NCI-H345 treated with DMSO at 0.1 percent for 48 hours (cell line): ENCODE results near the gene DPY19L1.
"Not testable (repeated sequence)": the region's sequence is repeated elsewhere in the genome, so short reads cannot be mapped to it uniquely, and the experiment has no call there.

Experiments
- DNase-seq: peaks from one replicate; lab custom pipeline; 2025; ENCODE audit not compliant: unreplicated experiment; lab: John Stamatoyannopoulos, UW

The DPY19L1 gene

DNA sequence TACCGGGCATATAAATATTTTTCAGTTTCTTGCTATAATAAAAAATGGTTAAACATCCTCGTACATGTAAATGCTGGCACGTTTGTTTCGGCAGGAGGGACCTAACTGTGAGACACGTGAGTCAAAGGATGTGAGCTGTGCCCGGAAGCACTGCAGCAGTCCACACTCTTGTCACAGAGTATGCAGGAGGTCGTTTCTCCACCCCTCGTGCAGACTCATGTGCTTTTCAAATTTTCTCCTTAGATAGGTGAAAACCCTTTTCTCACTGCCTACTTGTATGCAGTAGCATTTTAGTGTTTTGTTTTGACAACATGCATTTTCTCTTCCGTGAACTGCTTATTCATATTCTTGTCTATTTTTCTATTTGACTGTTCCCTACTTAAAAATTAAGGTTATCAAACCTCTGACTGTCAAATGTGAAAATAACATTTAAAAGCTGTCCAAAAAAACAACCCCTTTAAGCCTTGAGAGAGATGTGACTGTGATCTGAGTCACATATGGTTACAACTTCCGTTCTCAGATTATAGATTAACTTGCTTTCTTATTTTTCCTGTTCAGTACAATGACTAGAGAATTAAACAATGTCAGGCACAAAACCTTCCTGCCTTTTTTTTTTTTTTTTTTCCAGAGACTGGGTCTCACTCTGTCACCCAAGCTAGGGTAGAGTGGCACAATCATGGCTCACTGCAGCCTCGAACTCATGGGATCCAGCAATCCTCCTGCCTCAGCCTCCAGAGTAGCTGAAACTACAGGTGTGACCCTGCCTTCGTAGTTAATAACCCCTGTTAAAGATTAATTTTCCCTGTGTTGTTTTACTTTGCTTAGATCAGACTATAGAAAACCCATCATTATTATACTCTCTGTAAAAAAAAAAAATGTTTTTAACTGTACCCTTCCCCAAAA is 45.1 kb downstream of the DPY19L1 start:
- no peak for DNase-seq

DNA sequence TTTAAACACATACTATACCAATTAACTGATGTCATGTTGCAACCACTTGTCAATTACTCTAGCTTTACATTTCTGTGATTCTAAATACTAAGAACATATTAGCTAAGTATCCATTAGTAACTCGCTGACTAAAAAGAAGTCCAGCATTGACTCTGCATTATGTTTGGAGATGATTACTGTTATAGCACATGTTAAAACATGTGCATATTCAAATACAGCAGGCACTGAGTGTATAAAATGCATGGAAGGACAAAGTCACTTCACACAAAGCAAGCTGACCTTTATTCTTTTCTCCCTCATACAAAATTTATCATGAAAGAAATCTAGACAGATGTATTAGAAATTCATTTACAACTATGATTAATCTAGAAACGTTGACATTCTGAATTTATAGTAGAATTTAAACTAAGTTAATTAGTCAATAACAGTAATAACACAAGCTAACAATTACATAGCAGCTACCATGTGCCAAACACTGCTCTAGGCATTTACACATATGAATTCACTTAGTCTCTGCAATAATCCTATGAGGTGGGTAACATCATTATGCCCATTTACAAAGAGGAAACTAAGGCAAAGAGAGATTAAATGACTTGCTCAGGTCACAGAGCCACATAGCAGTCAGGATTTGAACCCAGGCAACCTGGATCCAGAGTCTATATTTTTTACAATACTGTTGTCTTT is 48.7 kb downstream of the DPY19L1 start:
- DNase-seq, result not testable (repeated sequence)

DNA sequence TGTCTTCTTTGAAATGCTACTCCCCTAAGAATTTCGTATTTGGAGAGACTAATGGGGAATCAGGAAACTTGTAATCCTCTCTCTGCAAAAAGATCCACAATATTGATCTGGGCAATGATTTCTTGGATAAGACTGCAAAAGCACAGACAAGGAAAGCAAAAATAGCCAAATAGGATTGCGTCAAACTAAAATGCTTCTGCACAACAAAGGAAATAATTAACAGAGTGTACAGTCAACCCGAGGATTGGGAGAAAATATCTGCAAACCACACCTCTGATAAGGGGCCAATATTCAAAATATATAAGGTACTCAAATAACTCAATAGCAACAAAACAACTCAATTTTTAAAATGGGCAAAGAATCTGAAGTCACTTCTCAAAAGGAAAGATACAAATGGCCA is 52.1 kb downstream of the DPY19L1 start:
- not testable (repeated sequence) for DNase-seq

DNA sequence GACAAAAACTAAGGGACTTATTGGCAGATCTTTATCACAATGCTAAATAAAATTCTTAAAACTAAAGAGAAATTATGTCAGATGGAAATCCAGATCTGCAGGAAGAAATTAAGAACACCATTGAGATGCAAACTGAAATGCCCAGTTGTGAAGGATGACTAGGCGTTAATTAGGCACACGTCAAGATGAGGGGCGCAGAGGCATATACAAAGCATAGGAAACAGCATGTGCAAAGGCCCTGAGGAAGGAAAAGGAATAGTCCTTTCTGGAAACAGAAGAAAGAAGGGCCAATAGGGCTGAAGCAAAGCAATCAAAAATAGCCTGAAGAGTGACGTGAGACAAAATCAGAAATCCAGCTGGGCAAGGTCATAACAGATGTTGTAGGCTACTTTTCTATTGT is 53.1 kb downstream of the DPY19L1 start:
- not testable (repeated sequence) for DNase-seq

DNA sequence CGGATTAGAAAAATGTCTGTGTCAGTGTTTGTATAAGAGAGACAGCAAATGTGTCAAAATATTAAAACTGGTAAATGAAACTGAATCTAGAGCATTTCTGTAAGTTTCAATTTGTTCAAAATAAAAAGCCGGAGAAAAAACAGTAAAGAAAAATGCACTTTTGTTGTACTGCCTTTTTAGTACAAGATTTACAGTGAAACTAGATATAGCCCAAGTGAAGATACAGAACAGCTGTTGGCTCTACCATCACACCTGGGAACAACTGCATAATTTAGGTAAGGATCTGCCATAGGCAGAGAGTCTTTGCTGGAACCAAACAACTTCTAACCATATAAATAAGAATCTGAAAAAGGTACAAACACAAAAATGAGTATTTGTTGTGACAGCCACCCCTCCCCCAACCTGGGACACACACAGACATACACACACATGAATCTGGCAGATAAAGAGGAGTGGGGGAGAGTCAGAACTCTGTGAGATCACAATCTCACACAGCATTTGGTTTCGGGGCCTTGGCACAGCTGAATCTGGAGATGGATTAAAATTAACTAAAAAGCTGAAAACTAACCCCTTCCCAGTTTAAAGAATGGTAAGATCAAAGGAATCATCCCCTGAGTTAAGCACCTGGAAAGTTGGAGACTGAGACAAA is 54.8 kb downstream of the DPY19L1 start:
- DNase-seq, result no peak

DNA sequence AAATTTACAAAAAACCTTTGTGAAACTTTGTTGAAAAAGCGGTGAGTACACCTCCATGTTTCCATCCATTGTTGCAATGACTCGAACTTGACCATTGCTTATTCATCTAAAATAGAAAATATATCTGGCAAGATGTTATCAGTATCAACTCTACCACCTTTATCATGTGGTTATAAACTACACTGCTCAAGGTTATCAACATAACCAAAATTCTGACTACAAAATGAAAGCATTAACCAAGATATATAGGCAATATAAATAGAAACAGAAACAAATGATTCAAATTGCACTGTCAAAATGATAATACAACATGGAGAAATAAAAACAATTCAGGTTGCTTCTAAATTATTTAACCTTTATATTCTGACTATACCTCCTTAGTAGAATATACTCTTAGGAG is 58.2 kb downstream of the DPY19L1 start:
- DNase-seq, result not testable (repeated sequence)

DNA sequence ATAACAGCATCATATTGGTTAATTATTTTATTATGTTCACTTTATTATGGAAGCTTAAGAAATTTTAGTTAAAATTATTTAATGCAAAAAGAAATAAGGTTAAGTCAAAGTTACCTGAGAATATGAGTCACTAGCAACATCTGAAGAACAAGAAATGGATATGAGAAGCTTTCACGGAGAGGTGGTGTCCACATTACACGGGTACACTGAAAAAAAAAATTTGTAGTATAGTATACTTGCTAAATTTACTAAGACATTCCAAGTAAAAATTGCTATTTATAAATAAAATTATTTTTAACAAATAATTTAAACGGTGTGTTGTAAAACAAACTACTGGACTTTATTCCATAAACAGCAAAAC is 63.9 kb downstream of the DPY19L1 start:
- no peak for DNase-seq

DNA sequence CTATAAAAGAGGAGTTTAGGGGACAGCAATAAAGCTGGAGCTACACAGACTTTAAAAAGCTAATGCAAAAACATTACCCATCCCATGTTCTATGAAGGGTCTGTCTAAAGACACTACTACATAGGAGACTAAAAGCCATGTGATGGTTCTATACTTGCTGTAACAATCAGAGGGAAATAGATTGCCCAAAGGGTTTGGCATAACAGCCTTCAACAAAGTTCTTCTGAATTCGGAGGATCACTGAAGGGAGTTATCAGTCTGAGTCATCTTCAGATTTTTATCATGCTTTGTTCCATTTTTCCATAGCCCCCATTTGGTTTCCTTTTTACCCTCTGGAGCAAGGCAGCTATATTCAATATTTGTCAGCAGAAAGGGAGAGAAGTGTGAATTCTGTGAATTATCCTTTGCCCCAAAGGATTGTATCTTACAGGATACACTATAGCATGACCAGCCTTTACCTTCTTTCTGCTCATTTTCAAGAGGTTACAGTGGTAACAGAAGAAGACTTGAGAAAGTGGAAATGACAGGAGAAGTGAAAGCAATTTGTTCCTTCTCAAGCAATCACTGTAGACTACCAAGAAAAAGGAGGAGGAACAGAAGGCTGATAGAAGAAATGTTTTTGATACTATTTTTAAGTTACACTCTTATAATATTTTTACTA is 64.4 kb downstream of the DPY19L1 start:
- DNase-seq, result not testable (repeated sequence)

DNA sequence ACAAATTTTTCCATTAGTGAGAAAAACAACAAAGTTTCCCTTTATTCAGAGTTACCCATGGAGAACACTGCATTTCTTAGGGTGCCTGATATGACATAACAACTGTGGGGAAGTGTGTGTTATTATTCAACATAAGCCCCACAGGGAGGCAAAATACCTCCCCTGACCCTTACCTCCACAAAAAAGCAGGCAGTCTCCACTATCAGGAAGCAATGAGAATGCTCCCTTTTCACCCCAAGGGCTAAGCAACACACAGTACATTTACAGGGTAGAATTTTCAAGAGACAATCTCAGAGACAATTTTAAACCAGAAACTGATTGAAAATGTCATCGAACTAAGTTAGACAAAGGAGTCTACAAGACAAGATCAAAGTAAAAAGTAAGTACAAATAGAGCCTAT is 69.5 kb downstream of the DPY19L1 start:
- DNase-seq, result not testable (repeated sequence)

DNA sequence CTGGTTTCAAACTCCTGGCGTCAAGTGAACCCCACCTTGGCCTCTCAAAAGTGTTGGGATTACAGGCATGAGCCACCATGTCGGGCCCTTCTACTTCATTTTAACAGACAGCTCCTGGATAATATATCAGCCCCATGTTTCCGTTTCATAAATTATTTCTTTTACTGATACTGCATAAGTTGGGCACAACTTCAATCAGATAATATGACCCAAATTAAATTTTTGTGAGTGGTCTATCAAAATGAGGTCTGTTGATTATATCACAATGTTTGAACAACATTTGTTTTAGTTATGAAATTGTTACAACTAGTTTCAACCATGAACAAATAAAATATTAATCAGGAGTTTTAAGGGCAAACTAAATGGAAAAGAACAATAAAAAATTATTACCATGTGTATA is 70.8 kb downstream of the DPY19L1 start:
- not testable (repeated sequence) for DNase-seq

DNA sequence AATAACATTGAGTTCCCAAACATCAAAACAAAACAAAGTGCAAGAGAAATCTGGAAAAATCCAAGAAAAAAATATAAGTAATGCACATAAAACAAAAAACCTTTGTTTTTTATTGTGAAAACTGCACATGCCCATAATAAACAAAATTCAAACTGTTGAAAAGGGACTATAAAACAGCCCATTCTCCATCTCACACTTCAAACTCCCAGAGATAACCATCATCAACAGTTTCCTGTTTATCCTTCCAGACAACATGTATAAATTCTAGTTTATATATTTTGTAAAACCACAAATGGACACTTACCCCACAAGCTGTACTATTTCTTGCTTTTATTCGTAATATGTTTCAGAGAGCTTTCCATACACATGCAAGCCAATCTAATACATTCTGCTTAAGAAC is 79.3 kb downstream of the DPY19L1 start:
- DNase-seq, result no peak

DNA sequence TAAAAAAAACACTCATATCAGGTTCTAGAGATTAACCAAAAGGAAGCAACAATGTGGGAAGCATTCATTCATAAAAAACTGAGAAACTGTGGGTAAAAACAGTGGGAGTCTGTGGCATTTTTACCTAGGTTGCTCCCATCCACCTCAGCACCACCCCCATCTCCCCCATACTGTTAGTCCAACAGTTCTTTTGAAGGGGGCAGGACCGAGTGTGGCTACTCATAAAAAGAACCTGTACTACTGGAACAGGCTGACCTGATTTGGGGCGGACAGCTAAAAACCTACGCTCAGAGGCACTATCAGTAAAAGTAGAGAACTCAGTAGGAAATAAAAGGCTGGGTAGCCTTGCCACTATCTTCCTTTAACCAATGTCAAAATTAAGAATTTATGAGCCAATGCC is 84.5 kb downstream of the DPY19L1 start:
- DNase-seq, result no peak

DNA sequence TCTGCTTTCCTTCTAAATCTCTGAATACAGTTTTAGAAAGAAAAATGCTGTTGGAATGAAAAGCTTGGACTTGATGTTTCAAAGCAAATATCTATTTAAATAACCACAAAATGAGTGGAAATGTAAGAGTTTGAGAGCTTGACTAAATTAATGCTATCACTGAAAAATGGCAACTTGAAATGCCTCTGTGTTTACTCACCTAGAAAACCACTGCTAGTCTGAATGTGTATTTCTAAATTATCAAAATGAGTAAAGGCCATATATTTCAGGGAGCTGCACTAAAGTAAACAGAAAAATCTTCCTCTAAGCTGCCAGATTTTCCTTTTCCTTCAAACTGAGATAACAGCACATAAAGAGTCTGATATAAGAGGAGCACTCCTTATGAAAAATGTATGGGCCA is 87.9 kb downstream of the DPY19L1 start:
- DNase-seq, result no peak

DNA sequence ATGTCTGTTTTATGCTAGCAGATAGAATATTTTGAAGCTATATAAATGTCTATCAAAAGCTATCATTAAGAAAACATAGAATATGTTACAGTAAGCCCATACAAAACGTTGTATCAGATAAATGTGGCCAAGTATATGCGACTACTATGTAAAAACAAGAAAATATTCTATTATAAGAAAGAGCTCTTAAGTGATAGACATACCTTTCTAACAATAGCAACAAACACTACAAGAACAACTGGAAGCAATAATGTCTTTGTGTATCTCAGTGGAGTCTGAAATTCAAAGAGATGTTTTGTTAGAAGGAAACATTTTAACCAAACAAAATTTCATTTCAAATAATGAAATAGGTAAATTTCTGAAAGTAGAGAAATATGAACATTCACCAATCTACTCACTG is 89.9 kb downstream of the DPY19L1 start:
- not testable (repeated sequence) for DNase-seq

DNA sequence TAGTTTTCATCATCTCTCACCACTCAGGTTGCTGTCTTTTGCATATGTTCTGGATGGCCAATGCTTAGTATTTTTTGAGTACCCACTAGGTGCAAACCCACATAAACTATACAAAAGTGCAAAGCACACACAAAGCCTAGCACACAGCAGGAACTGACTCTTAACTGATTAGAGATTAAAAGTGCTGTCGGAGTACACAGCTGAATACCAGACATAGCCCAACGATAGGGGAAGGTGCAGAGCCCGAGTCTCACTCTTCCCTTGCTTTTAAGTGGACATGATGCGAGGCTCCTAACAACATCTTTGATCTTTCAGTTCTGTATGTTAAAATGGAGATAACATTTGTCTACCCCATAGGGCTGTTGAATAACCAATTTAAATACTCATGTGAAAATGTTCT is 90.8 kb downstream of the DPY19L1 start:
- DNase-seq, result no peak

DNA sequence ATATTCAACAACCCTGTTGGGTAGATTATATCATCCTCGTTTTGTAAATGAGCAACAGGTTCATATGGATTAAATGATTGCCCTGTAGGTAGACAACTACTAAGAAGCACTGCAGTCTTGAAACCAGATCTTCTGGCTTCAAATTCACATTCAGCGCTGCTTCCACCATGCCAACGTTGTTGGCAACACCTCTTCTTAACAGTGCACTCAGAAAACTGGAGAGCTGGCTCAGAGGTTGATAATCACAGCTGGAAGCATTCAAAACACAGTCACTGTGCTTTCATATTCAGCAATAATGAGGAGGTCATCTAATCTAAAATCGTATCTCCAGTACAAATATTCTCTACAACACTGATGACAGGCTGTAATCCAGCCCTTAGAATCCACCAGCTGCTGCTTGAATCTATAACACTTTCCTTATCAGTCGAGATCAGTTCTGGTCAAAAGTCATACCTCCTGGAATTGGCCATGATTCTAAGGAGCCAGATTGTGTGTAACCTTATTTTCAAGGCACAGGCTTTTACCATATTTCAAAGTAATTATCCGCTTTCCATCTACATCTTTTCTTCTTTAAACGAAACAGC is 91.3 kb downstream of the DPY19L1 start:
- DNase-seq, result not testable (repeated sequence)

DNA sequence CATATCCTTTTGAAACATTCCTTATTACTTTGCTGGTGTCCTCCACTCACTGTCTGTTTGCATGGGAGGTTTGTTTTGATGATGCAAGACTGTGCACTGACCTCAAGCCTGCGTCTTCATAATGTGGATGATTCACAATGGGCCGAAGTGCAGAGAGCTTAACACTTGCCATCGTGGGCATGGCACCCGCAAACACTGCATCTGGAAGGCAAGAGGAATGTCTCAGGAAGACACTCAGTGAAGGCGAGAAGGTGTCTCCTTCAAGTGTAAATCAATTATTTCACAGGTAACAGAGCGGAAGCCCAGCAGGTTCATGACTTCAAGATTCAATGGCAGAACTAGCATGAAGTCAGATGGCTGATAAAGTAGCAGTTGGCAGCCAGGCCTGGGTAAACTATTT is 98.1 kb downstream of the DPY19L1 start:
- DNase-seq, result no peak

DNA sequence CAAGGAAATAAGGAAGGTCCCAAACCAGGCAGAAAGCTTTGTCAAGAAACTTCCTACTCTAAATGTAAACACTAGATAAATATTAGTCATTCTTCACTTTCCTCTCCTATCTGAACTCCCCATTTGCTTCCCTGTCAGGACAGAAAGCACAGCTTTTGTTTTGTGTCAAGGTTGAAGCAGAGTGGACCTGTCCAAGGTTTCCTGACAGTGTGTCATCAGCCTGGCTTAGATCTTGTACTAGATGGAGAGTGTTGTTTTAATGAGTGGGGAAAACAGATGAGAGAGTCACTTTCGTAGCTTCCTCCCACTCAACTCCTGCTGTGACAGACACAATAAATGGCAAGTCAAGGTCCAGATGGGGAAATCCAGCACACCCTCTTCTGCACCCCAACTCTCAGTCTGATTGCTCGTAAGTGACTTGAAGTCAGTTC is 101.5 kb downstream of the DPY19L1 start:
- not testable (repeated sequence) for DNase-seq

DNA sequence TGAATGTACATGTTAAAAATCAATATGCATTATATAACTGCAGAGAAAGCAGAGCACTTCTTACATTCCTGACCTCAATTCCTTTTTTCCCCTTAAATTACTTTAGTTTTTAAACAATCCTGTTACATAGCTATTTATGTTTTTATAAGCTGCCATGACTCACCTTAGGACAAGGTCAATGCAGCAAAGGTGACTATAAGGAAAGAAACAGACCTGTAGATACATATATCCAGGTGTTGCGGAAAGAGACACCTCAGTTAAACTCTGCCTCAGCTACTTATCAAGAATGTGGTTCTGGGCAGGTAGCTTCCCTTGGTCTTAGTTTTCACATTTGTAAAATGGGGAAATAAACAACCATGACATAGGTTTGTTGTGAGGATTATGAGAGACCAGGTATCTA is 105.5 kb downstream of the DPY19L1 start:
- DNase-seq, result no peak

DNA sequence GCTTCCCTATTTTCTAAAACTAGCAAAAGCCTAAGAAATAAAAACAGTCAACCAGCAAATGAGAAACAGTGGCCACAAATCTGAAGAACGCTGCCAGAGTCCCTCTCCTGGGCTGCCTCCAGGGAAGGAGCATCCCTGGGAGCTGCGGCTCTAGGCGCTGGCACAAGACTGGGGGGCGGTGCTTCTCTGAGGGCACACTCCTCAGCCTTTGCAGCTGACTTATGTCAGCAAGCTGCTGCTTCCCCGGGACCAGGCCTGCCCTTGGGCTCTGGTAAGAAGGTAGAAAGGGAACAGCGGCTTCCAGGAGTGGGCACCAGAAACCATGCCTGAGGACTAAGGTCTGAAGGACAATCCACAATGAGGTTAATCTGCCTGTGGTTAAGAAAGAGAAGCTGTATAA is 107.5 kb downstream of the DPY19L1 start:
- DNase-seq, result not testable (repeated sequence)

DNA sequence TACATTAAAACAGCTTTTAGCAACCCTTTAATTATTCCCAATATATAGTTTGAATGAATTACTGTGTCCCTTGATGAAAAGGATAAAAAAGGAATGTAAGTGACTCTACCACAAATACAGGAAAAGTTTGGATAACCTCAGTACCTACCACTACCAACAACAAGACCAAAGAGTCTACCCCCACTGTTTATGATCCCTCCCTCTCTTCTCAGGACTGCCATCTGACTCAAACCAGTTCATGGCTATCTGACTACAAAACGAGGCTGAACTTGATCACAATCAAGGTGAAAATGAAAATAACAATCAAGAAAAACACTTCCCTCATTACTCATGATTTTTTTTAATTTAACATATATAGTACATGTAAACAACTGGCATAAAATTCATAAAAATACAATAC is 108.7 kb downstream of the DPY19L1 start:
- no peak for DNase-seq
